ENCODE measurements around the gene P4HA1.

Gene P4HA1

DNA sequence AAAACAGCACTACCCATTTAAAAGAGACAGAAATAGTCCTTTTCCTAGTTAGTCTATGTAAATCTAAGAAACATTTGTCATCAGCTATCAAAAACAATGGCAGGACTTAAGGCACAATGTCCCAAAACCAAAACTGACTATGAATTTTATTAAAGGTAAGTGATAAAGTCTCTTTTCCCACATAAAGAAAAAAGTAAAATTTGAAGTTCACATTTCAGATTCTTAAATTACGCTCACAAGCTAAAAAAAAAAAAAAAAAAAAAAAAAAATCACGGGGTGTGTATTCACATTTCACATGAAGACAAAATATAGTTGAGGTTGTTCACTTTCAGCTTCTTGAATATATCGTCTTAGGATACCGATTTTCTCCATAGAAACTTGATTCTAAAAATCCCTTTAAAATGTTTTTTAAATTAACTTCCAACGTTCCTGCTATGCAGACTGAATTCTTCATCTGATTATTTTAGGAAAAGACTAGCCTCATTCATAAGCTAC lies 1.6 kb downstream of the P4HA1 start:
- in situ Hi-C loops (cut with HindIII; ENCODE audit: low sequenced_read_pairs) = no loop called here

DNA sequence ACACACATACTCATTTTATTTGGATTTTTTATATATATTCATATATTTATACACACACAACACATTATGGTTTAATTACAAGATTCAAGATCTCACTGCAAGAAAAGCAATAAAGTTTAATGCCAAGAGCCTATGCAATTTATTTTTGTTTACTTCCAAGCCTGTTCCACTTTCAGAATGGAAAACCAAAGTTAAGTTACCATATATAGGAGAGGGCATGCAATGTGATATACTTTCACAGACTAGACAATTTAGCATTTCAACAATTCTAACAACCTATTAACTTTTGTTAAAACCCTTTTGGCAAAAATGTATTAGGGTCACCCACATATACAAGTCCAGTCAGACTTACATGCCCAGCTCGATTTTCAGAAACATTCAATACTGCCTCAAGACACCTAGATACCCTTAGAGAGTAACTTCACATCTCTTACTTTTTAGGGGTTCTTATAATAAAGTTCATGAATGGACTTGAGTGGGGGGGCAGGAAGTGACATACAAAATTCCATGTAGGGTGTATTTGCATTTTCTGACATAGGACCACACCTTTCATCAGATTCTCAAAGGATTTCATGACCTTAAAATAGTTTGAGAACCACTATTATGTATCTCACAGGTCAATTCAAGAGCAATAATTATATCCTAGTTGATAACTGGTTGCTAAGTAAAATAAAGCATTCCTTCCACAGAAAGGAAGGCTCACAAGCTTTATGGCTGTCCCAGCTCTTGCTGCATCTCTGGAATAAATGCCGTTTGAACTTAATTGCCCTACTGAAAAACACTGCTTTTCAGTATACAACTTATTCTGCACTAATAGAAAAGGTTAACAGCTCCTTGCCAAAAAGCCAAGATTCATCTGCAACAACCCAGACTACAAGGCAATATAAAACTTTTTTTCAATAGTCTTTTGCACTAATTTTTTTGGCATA lies 2.5 kb downstream of the P4HA1 start:
- in situ Hi-C loops (cut with HindIII; ENCODE audit: low sequenced_read_pairs) = no loop called here

DNA sequence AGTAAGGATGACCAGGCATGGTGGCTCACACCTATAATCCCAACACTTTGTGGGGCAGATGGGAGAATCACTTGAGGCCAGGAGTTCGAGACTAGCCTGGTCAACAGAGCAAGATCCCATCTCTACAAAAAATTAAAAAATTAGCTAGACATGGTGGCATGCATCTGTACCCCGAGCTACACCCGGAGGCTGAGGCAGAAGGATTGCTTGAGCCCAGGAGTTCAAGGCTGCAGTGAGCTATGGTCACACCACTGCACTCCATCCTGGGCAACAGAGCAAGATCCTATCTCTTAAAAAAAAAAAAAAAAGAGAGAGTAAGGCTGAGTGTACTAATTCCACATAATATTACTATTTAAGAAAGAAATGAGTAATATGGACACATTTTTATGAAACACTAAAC lies 3.8 kb downstream of the P4HA1 start:
- in situ Hi-C loops (cut with HindIII; ENCODE audit: low sequenced_read_pairs) = no loop called here

- in situ Hi-C loops (cut with HindIII; ENCODE audit: low sequenced_read_pairs) = no loop called here
Measured at GRCh38 chr10:73088304-73088703, 8.4 kb downstream of the P4HA1 start.

DNA sequence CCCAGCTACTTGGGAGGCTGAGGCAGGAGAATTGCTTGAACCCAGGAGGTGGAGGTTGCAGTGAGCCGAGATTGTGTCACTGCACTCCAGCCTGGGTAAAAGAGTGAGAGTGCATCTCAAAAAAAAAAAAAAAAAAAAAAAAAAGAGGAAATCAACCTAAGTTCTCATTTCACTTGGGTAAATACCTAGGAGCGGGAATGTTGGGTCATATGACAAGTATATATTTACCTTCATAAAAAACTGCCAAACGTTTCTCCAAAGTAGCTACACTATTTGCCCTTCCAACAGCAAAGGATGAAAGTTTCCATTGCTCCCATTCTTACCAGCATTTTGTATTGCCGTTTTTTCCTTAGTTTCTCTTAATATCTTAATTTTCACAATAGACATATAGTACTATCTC lies 9.8 kb downstream of the P4HA1 start:
- in situ Hi-C loops (cut with HindIII; ENCODE audit: low sequenced_read_pairs) = no loop called here

DNA sequence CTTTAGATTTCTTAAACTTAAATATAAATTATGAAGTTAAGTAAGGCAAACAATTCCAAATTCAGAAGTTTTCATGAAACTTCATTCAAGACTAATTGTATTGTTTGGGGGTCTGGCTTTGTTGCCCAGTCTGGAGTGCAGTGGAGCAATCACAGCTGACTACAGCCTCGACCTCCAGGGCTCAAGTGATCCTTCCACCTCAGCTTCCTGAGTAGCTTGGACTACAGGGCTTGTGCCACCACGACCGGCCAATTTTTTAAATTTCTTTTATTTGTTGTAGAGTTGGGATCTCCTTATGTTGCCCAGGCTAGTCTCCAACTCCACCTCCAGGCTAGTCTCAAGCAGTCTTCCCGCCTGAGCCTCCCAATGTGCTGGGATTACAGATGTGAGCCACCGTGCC lies 12.5 kb downstream of the P4HA1 start:
- in situ Hi-C loops (cut with HindIII; ENCODE audit: low sequenced_read_pairs) = no loop called here

DNA sequence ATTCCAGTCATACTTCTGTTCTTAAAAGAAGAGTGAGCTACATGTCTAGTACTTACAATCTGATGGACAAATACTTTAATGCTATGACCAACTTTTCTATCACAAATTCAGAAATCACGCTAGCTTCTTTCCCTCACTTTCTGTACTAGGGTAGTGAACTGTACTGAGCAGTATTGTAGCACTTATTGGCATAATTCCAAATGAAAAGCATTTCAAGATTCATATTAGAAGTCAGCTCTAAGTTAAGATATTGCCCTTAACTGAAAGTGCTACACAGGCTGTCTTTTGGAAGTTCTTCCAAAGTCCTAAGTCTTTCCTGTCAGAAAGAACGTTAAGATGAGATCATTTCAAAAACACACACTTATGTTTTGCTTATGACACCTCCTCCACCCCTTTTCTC lies 13.4 kb downstream of the P4HA1 start:
- in situ Hi-C loops (cut with HindIII; ENCODE audit: low sequenced_read_pairs) = no loop called here

DNA sequence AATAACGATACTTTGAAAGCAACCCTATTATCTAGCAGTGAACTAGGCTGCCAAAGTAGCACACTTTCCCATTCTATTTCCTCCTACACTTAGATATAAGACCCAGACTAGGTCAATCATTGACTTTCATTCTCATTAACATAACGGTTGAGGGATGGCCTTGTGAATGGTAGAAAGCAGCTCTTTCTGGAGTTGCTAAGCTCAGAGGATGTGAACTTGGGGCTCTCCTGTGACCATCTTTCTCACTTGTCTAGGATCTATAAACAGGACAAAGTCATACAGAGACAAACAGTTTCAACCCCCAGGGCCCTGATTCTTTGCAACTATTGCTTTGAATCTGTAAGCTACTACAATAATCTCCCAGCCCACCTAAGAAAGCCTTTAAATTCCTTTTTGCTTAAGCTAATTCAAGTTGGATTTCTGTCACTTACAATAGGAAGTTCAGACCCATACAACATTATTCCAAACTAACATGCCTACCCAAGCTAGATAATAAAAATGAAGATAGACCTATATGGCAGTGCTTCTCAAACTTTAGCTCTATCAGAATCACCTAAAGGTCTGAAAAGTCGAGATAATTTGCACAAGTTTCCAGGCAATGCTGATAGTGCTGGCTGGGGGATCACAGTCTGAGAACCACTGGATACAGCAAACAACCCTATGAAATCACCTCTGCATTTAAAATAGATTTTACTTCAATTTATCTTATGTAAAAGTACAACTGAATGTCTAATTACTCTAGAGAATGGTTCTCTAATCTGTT lies 16.7 kb downstream of the P4HA1 start:
- in situ Hi-C loops (cut with HindIII; ENCODE audit: low sequenced_read_pairs) = no loop called here

GRCh38 chr10:73076360-73077183 lies 20.1 kb downstream of the P4HA1 start:
- in situ Hi-C loops (cut with HindIII; ENCODE audit: low sequenced_read_pairs) = no loop called here

- in situ Hi-C loops (cut with HindIII; ENCODE audit: low sequenced_read_pairs) = no loop called here
Measured at GRCh38 chr10:73075829-73076228, 20.8 kb downstream of the P4HA1 start.

DNA sequence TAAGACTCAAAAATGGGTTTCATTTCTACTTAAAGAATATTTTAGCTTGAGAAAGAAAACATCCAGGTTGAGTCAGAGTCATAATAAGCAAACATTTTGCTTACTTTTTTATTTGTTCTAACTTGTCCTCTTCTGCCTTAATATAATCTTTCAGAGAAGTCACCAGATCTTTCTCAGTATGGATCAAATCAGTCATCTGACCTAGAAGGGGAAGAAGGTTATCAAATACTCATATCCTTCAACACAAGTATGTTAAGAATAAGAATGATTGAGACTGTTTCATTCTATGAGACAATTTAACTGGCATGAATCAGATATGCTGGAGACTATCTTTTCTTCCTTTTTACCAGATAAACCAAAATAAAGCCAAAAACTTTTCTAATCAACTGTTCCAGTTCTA lies 23.0 kb downstream of the P4HA1 start:
- in situ Hi-C loops (cut with HindIII; ENCODE audit: low sequenced_read_pairs) = no loop called here

GRCh38 chr10:73065441-73065840 lies 31.2 kb downstream of the P4HA1 start:
- in situ Hi-C loops (cut with HindIII; ENCODE audit: low sequenced_read_pairs) = no loop called here

- in situ Hi-C loops (cut with HindIII; ENCODE audit: low sequenced_read_pairs) = no loop called here
Measured at GRCh38 chr10:73061743-73062142, 34.9 kb downstream of the P4HA1 start.

GRCh38 chr10:73060738-73061635 lies 35.7 kb downstream of the P4HA1 start:
- in situ Hi-C loops (cut with HindIII; ENCODE audit: low sequenced_read_pairs) = no loop called here

DNA sequence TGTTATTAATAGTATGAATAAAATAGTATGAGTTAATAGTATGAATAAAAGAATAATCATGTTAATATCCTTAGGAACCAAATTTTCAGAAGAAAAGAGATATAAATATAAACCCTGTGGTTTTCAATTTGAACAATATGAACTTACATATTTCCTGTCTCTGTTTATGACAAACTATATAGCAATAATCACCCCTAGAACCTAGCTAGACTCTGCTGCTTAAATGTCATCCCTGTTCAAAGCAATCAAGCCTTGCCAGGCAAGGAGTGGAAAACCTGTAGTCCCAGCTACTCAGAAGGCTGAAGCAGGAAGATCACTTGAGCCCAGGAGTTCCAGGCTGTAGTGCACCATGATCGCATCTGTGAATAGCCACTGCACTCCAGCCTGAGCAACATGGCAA lies 36.5 kb downstream of the P4HA1 start:
- in situ Hi-C loops (cut with HindIII; ENCODE audit: low sequenced_read_pairs) = no loop called here

DNA sequence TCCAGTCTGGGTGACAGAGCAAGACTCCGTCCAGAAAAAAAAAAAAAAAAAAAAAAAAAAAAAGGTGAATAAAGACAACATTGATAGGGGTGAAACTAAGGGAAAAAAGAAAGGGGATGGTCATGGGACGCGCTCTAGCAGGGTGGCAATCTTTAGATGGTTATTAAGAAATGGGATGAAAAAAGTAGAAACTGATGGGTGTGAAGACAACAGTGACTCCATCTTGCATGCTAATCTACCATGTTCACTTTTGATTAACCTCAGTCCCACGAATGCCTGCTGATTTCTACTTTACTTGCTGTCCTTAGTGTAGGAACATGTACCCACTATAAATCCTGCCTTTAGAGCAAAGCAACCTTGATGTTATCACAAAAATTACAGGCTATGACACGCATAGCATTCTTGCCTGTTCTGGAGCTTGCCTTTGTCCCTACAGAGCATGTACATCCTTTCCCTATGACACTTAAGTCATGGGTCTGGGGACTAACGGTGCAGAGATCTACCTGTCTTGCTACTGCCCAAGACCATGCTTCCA lies 38.5 kb downstream of the P4HA1 start:
- in situ Hi-C loops (cut with HindIII; ENCODE audit: low sequenced_read_pairs) = no loop called here

DNA sequence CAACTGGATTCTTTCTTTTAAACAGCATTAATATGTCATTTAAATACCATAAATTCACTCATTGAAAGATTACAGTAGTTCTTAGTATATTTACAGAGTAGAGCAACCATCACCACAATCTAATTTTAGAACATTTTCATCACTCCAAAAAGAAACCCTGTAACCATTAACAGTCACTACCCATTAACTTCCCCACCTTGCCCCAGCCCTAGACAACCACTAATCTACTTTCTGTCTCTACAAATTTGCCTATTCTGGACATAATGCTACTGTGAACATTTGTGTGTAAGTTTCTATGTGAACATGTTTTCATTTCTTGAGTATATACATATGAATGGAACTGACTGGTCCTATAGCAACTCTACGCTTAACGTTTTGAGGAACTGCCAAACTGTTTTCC lies 42.4 kb downstream of the P4HA1 start:
- in situ Hi-C loops (cut with HindIII; ENCODE audit: low sequenced_read_pairs) = no loop called here

DNA sequence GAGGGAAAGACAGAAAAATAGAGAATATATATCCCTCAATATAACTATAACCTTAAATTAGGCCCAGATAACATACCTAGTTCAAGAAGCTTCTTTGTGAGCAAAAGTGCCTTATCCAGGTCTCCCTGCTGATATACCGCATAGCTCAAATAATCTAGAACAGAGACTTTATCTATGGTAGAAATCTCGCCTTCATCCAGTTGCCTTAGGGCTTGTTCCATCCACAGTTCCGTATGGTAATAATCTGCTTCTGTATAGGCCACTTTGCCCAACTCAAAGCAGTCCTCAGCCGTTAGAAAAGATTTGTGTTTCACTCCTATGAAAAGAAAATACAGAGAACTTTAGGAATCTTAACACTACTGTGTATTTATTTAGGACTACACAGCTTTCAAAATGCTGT lies 43.4 kb downstream of the P4HA1 start:
- in situ Hi-C loops (cut with HindIII; ENCODE audit: low sequenced_read_pairs) = no loop called here

DNA sequence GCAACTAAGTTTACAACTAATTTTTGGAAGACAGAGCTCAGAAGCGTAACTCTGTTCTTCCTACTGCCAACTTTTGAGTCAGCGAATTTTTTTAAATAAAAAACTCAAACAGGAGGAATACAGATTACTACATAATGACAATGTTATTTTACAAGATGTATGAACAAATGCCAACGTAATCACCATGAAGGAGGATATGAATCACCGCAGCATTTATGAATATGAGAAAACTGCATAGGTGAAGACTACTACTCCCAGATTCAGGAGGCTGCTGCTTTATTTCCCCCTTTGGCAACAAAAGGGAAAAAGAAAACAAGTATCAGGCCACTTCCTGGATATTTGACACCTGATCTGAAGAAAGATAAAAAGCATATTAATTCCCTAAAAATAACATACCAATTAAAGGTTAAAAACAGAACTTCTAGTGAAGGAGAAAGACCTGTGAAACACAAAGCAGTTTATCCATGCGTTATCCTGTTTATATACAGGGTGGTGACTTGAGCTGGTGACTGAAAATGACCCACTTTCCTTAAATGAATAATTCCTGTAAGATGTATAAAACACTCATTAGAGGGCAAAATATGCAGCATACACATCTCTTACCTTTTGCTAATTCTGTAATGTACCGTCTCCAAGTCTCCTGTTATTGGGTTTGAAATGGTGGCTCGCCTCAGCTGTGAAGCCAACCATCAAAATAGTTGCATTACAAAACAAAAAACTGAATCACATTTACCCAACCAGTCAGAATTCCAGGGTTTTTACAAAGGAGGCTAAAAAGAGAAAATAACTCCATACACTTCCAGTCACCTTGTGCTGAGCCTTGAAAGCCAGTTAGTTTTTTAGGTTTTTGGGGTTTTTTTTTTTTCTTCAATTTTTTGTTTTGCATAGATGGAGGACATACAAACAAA lies 52.0 kb downstream of the P4HA1 start:
- in situ Hi-C loops (cut with HindIII; ENCODE audit: low sequenced_read_pairs) = no loop called here
